Esophagus muscularis mucosa (tissue), 4 donors: ENCODE results near the gene KLHL29.

ENCODE experiments used
- EP300 ChIP-seq: sonication (generic); formaldehyde crosslinking; IDR thresholded peaks from one replicate; pipeline ENCODE4 v1.6.1; 2017; ENCODE audit warnings: antibody characterized with exemption
- POLR2A ChIP-seq: fragments of 450-650 bp; IDR thresholded peaks from one replicate; pipeline ENCODE4 v1.6.1; 2017; ENCODE audit warnings: antibody characterized with exemption, moderate library complexity, mild to moderate bottlenecking, low read depth
- TF ChIP-seq, protein P1 (sequence below), 3 experiments: fragments of 200-600 bp in 2 of 3; fragments of 450-650 bp in 1 of 3; sonication (generic) in 2 of 3; IDR thresholded peaks; one replicate each; pipeline ENCODE4 v1.5.1; 2017 to 2019; ENCODE audit warnings: antibody characterized with exemption in 3 of 3, mild to moderate bottlenecking in 2 of 3, moderate library complexity in 1 of 3

DNA sequence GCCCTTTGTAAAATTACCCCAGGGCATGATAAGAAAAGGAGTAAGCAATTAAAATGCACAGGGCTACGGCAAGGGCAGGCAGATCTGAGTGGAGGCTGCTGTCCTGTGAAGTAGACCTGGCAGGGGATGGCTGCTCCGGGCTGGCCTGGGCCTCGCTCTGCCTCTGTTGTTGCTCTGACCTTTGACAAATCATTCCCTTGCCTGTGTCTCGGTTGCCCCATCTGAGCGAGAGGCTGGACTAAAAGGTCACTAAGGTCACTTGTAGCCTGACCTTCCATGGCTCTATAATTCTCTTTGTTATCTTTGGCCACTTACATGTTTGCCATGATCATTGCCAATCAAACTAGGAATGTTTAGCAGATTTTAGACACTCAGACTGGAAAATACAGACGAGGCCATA is 118.1 kb downstream of the KLHL29 start:
- TF ChIP-seq, protein P1, sequence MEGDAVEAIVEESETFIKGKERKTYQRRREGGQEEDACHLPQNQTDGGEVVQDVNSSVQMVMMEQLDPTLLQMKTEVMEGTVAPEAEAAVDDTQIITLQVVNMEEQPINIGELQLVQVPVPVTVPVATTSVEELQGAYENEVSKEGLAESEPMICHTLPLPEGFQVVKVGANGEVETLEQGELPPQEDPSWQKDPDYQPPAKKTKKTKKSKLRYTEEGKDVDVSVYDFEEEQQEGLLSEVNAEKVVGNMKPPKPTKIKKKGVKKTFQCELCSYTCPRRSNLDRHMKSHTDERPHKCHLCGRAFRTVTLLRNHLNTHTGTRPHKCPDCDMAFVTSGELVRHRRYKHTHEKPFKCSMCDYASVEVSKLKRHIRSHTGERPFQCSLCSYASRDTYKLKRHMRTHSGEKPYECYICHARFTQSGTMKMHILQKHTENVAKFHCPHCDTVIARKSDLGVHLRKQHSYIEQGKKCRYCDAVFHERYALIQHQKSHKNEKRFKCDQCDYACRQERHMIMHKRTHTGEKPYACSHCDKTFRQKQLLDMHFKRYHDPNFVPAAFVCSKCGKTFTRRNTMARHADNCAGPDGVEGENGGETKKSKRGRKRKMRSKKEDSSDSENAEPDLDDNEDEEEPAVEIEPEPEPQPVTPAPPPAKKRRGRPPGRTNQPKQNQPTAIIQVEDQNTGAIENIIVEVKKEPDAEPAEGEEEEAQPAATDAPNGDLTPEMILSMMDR (IDR thresholded peaks at IDR 0.05) = no peak
- TF ChIP-seq EP300 (no peak), POLR2A (no peak)
